NCI-H187 (cell line): ENCODE data around the gene ATIC.

Experiments used
- DNase-seq, 2 experiments: peaks; one replicate each; lab custom pipeline; 2025; lab: John Stamatoyannopoulos, UW

ATIC gene

DNA sequence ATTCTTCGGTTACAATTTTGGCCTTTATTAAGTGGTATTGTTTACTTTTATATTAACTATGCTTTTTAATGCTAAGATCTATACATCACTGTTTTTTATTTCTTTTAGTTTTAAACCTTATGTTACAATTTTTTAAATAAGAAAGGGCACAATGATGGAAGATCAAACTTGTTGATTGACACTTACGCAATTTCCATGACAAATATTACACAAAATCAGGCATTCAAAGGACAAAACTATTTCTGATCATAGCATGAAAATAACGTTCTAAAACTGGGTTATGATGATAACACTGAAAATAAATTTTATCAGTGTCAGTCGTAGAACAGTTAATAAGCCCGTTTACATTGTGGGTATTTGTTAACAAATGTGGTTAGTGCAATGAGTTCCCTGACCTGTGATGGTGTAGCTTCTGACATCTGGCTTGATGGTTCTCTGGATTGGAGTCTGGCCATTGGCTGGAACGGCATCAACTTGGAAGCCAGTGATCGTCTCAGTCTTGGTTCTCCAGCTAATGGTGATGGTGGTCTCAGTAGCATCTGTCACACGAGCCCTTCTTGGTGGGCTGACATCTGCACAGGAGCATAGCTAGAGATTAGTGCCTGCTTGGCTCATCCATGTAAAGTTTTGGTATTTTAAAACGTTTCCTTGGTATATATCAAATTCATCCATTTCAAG is 64.4 kb downstream of the ATIC start:
- DNase-seq = no peak

- no peak for DNase-seq
Measured at GRCh38 chr2:215377283-215377682, 65.4 kb downstream of the ATIC start.

GRCh38 chr2:215378045-215378444 is 66.2 kb downstream of the ATIC start:
- DNase-seq = no peak

DNA sequence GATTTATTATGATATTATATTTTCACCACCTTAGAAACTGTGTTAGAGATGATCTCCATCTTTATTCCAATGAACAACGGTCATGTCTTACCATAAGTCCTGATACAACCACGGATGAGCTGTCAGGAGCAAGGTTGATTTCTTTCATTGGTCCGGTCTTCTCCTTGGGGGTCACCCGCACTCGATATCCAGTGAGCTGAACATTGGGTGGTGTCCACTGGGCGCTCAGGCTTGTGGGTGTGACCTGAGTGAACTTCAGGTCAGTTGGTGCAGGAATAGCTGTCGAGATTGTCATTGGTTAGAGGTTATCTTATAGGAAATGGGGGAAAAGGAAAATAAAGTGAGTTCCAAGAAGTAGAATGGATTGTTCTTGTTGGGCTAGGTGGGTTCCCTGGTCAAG is 67.2 kb downstream of the ATIC start:
- DNase-seq = no peak

DNA sequence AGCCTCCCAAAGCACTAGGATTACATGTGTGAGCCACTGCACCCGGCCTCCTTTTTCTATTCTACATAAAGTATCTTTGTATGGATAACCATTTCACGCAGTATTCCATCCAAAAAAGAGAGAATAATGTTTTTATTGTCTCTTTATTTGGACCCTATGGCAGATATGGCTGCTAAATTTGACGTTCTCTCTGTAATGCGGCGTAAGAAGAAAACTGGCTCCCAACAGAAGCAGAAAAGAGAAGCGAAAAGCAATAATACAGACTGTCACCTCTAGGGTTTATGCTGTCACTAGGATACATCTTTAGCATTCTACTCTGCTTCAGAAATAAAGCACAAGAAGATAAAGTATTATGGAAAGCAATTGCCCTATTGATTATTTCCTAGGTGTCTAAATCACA is 68.1 kb downstream of the ATIC start:
- no peak for DNase-seq

DNA sequence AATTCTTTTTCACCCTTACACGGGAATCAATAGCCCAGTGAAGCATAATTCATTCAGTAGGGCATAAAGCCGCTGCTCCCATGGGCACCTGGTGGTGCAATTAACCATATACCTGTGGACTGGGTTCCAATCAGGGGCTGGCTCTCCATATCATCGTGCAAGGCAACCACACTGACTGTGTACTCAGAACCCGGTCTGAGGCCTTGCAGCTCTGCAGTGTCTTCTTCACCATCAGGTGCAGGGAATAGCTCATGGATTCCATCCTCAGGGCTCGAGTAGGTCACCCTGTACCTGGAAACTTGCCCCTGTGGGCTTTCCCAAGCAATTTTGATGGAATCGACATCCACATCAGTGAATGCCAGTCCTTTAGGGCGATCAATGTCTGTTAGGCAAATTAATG is 68.8 kb downstream of the ATIC start:
- DNase-seq = no peak

- no peak for DNase-seq
Measured at GRCh38 chr2:215382011-215382410, 70.2 kb downstream of the ATIC start.

DNA sequence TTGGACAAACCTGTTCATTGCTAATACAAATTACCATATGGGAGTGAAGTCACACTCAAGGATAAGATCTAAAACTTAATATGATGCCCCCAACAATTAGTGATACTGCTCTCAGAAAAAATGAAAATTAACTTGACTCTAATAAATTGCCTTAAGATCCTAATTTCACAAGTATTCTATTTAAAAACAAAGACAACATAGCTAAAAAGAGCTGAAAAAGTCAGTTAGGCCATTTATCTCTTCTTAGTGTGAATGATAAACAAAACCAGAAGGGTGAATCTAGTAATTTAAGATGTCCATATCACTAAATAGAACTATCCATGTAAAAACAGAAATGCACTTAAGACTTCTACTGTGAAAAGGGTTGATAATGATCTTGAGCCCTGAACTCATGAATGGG is 70.6 kb downstream of the ATIC start:
- no peak for DNase-seq

- DNase-seq = no peak
Measured at GRCh38 chr2:215383652-215384279, 71.9 kb downstream of the ATIC start.

DNA sequence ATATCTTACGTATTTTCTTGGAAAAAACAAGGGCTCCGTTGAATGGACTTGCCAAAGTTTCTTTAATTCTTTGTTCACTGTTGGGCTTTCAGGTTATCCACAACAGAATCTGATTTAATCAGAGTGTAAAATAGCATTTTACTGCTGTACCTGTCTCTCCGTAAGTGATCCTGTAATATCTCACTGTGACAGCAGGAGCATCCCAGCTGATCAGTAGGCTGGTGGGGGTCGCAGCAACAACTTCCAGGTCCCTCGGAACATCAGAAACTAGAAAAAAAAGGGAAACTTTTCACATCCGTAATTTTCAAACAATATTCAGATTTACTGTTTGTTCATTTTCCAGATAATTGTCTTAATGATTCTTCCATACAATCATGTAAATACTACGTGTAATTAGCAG is 72.9 kb downstream of the ATIC start:
- no peak for DNase-seq

- DNase-seq = no peak
Measured at GRCh38 chr2:215386566-215386965, 74.7 kb downstream of the ATIC start.

DNA sequence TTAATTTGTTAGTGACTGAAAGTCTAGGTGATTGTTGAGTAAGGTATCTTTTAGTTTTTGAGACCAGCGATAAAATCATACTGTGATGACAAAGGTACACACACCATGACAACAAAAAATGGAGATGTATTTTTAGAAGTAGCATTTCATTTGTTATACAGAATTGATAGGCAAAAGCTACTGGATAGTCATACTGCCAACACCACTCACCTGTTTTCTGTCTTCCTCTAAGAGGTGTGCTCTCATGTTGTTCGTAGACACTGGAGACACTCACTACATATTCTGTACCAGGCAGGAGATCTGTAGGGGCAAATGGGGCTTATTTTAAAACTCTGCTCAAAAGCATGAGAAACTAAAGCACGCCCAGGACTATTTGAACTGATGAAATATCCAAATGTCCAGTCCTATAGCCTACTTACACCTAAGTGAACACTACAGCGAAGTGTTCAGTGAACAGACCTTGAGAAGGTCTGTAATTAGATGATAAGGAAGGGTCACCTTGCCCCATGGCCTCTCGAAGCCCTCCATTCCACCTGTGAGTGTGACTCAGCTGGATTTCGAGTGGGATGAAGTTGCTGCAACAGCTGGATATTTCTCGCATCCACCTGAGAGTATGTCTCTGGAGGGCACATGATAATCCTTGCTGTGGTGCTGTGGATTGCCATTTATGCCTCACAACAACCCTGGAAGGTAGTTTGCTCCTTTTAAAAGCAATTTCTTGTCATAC is 76.3 kb downstream of the ATIC start:
- DNase-seq = no peak

- DNase-seq = no peak
Measured at GRCh38 chr2:215390550-215390913, 78.7 kb downstream of the ATIC start.

GRCh38 chr2:215391531-215391930 is 79.7 kb downstream of the ATIC start:
- DNase-seq = no peak

GRCh38 chr2:215392164-215392563 is 80.3 kb downstream of the ATIC start:
- DNase-seq = no peak

GRCh38 chr2:215392687-215393270 is 80.9 kb downstream of the ATIC start:
- DNase-seq = no peak

DNA sequence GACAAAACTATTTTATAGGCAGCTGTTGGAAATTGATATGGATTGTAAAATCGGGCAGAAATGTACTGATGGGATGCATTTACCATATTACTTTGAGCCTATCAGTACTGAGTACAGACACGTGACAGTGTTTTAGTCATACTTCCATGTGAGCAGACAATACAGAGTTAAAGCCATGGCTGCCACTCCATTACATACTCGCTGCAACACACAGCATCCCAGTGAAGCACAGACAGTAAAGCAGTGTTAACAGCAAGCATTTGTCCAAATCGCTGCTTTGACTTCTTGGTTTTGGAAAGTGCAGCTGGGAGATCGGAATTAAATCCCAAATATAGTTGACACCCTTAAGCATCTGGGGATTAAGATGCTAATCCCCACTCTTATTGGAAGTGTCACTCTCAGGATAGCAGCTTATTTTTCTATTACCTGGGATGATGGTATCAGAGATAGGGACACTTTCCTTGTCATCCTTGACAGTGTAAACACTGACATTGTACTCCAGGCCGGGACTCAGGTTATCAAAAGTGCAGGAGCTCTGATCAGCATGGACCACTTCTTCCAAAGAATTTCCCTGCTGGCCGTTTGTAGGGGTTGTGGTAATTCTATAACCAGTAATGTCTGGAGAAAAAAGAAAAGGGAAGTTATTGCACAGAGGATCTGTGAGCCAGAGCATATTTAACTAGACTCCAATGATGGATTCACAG is 82.4 kb downstream of the ATIC start:
- DNase-seq = no peak

DNA sequence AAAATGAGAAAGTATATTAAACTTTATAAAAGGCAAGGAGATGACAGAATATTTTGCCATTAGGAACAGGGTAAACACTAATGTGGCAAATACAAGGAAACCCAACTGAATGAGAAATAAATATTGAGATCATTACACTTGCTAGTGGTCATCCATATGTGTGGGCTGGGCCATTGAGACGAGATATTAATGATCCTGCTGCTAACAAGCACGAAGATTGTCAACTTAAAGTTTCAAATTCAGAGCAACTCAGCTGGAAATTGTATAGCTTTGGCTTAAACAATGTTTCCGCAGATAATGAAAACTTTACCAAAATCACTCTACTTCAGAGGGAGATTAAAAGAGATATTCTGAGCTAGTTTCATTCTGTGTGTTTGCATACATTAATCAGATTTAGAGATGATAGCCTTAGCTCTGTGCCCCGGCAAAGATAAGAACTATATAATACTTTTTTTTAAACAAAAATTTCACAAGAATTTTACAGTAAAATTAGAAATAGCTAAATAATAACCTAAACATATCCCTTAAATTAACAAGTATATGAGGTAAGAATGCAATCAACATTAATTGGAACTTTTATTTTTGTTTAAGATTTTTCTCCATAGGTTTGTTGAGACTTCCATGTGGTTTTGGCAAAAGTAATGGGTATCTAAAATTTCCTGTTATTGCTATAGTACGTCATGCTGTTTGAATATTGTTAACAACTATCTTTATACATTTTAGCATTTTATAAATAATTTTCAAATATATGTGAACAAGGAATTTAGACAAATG is 84.0 kb downstream of the ATIC start:
- no peak for DNase-seq

DNA sequence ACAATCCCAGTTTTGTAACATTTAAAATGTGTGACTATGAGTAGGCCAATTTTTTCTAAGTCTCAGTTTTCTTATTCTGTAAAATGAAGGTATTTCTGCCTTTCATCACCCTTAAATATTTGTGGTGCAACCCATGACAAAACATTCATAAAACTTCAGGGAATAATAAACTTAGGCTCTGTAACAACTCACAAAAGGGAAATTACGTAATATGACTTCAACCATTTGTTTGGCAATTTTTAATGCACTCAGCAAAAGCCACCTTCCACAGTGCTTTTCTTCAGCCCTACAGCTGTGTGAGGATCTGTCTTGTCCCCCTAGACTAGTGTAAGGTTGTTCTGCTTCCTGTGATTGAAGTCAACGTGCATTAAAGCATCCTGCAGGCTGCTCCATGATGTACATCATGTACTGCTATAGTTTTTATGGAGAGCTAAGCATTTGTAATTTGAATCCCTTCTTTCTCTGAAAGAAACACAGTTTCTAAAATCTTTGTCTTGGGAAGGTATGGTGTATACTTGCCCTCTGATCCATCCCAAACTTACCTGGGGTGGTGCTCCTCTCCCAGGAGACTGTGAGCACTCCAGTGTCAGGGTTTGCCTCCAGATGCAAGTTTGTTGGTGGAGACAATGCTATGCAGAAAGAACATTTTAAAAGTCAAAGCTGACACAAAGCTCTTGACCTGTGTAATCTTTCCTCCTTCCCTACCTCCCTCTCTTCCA is 84.9 kb downstream of the ATIC start:
- no peak for DNase-seq

GRCh38 chr2:215397632-215398341 is 85.9 kb downstream of the ATIC start:
- DNase-seq = no peak
